ENCODE results near the gene MT1A. TPM values are rescaled to one million over a fixed set of nuclear protein-coding genes. Genes with fewer than 3 reads are reported as not detected.

Gene MT1A
- total and polyA plus RNA-seq, 2 of the 8 experiments (the other 6 are each of a cell fraction or from before 2014, with no cell fraction given): not detected

- no peak for TF ChIP-seq TAF7 (optimal IDR thresholded peaks at IDR 0.05; ENCODE audit: borderline replicate concordance, low read depth, low read length)
- peak; percentile 66 for TF ChIP-seq KDM4A (IDR thresholded peaks at IDR 0.05; ENCODE audit: low read depth, low read length, severe bottlenecking)
- no peak for TF ChIP-seq YY1 (IDR thresholded peaks at IDR 0.05; ENCODE audit: low read depth, low read length)
- no peak for TF ChIP-seq EGR1 (IDR thresholded peaks at IDR 0.05; ENCODE audit: borderline replicate concordance, low read depth, low read length)
- TF ChIP-seq KDM1A (IDR thresholded peaks at IDR 0.05; ENCODE audit: borderline replicate concordance, low read length): peak; percentile 86; the same call in 1 of the 2 replicates
- TF ChIP-seq JUN (IDR thresholded peaks at IDR 0.05; ENCODE audit: low read depth, low read length): no peak
- TF ChIP-seq E2F6 (IDR thresholded peaks at IDR 0.05): 0 out of 2 replicates have a peak, but pooled peaks have one; percentile 61
- no peak for TF ChIP-seq ZNF274 (IDR thresholded peaks at IDR 0.05; ENCODE audit: borderline replicate concordance, extremely low read depth, low read length)
- no peak for TF ChIP-seq MAFK (IDR thresholded peaks at IDR 0.05; ENCODE audit: low read depth, low read length)
- no peak for TF ChIP-seq EZH2 (IDR thresholded peaks at IDR 0.05; ENCODE audit: low read depth, low read length, severe bottlenecking)
- 0 out of 2 replicates have a peak, but pooled peaks have one; percentile 7 for TF ChIP-seq TEAD4 (IDR thresholded peaks at IDR 0.05; ENCODE audit: low read depth, low read length)
- no peak for TF ChIP-seq SIX5 (IDR thresholded peaks at IDR 0.05; ENCODE audit: low read depth, low read length)
- TF ChIP-seq HDAC2 (IDR thresholded peaks at IDR 0.05; ENCODE audit: borderline replicate concordance in 1 of 2, low read depth in 2 of 2, low read length in 2 of 2): no peak
Observed at GRCh38 chr16:56608043-56608875, 30.2 kb upstream of the MT1A start, which contains the start of gene MT2A (continued).

All from H1 (cell line).